GM21447 (cell line): Measurements from ENCODE around the gene SCNN1A.

Experiments used
- ATAC-seq: cut with Tn5 transposase; IDR thresholded peaks from one replicate; pipeline ENCODE4 v1.9.1; 2021; ENCODE audit not compliant: unreplicated experiment

Gene SCNN1A

DNA sequence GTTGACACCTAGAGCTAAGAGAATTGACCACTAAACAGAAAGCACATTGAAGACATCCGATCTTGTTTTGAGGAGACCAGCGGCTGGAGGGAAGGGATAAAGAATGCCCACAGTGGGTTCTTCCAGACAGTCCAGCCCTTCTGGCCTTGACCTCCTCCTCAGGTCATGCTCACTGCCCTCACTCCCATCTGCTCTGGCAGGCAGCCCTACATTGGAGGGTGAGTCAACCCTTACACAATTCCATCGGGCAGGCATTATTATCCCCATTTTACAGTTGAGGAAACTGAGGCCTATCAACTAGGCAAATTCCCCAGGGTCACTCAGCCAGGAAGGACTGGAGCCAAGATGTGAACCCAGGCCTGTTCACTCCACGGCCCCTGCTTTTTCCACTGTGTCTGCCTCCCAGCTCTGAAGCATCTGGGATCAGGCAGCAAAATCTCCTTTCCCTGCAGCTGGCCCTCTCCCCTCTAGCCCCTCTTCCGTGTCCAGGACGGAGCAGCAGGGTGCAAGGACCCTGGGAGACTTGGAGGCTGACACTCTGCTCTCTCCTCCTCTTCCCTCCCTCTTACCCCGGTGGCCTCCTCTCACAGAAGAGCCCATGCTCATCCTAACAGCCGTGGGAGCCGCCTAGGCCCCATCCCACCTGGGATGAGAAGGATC is 5.3 kb downstream of the SCNN1A start:
- no peak for ATAC-seq

DNA sequence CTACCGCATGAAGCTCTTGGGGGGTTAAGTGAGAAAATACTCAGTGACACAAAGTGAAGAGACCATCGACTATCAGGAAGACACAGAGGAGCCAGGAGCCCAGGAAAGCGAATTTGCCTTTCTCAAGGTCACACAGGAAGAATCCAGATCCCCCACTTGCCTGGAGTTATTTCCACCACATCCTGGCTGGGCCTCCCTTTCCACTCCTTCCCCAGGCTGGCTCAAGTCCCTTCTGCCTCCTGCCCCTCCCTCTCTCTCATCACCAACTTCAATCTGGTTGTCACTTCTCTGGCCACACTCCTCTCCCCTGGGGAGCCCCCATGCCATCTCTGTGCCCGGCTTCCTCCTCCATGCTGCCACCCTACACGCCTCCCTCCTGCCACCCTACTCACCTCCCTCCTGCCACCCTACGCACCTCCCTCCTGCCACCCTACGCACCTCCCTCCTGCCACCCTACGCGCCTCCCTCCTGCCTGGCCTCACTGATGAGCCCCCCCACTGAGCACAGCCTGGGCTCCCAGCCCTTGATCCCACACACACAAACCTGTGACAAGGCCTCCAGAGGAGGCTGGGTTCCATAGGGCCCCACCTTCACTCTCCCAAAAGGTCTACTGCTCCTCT is 6.3 kb downstream of the SCNN1A start:
- no peak for ATAC-seq

DNA sequence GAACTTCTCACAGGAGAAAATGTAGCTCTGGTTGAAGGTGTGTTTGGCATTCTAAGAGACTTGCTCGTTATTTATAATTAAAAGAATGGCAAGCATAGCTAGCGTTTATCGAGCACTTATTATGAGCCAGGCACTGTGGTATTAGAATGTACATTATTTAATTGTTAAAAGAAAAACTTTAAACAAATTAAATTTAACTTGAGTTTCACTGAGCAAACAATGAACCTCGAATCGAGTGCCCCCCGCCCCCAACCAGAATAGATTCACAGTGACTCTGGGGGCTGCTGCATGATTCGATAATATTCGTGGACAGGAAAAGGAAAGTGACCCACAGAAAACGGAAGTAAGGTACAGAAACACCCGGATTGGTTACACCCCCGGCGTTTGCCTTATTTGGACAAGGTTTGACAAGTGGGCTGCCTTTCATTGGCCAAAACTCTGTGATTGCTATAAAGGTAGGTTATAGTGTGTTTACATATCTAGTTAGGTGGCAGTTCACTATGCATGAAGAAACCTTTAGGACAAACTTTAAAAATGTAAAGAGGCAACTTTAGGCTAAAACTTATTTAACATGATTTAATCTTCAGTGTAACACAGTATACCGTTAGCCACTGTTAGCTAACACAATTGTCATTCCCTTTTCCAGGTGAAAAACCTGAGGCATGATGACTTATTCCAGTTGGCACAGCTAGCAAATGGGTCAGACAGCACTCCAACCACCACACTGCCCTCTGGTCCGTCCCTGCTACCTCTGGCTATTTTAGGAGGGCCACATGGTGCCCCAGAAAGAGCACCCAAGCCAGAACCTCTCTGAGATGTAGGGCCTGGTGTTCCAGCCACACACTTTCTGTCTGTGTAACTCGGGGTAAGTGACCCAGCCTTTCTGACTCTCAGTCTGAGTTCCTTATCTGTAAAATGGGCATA is 7.1 kb downstream of the SCNN1A start:
- no peak for ATAC-seq

DNA sequence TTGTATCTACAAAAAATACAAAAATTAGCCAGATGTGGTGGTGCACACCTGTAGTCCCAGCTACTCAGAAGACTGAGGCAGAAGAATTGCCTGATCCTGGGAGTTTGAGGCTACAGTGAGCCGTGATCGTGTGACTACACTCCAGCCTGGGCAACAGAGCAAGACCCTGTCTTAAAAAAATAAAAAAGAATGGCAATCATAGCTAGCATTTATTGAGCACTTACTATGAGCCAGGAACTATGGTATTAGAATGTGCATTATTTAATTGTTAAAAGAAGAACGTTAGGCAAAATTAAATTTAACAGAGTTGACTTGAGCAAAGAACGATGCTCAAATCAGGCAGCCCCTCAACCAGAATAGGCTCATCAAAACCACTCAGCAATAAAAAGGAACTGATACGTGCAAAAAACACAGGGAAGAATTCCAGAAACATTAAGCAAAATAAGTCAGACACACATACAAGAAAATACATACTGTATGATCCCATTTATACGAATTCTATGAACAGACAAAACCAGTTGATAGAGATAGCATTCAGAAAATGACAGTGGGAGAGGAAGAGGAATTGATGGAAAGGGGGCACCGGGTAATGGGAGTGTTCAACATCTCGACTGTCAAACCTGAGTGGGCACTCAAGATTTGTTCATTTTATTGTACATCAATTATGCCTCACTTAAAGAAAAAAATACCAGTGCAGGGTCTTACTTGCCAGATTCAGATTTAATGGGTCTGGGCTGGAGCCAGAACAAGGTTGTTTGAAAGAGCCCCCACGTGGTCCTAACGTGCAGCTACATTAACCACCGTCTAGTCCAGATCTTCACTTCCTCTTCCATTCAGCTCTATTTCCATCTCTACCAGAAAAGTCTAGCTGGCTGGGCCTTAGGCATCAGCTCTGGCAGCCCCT is 8.0 kb downstream of the SCNN1A start:
- no peak for ATAC-seq

DNA sequence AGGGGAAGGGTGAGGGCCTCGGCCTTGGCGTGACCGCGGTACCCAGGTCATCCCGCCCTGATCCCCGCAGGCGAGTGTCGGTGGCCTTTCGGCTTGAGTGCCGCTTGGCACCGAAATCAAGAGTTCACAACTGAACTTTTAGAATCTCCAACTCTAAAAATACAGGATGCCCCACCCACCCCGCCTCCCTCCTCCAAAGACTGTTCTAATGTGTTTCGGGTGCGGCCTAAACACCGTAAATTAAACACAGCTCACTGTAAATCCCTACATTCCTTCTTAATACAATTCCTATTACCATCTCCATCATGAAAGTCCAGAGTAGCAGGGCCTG is 11.4 kb downstream of the SCNN1A start:
- no peak for ATAC-seq

DNA sequence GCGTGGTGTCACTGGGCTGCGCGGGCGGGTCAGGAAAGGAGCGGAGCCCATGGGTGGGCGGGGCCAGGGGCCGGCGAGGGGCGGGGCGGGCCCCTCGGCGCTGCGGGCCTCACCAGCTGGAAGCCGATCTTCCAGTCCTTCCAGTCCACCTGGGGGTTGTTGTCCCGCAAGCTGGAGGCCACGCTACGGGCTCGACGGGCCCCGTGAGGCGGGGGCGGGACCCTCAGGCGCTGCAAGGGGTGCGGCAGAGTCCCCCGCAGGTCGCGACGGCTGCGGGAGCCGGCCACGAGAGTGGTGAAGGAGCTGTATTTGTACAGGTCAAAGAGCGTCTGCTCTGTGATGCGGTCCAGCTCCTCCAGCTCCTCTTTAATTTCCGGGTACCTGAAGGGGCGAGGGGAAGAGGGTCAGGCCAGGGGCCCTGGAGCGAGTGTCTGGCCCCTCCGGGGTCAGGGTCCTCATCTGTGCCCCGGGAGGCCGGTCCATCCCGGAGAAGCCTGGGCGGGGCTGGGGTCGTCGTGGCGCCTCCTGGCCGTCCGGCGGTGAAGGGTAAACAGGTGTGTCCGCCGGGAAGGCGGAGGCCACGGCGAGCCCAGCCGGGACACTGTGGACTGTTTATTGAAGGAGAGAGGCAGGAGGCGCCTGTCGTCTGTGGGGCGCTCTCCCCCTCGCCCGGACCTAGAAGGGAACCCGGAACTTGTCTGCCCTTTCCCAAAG is 11.9 kb downstream of the SCNN1A start:
- ATAC-seq = no peak

DNA sequence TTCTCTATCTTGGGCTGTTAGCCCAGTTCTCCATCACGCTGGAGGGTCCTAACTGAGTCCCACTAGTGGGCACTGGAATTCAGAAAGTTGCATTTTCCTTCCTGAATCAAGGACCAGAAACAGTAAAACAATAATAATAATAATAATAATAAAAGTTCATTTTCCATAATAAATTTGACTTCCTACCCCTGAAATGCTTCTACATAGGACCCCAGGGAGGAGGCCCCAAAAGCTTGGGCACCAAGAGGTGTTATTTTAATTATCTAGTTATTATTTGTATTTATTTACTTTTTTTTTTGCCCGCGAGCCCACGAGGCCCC is 12.4 kb downstream of the SCNN1A start:
- no peak for ATAC-seq

DNA sequence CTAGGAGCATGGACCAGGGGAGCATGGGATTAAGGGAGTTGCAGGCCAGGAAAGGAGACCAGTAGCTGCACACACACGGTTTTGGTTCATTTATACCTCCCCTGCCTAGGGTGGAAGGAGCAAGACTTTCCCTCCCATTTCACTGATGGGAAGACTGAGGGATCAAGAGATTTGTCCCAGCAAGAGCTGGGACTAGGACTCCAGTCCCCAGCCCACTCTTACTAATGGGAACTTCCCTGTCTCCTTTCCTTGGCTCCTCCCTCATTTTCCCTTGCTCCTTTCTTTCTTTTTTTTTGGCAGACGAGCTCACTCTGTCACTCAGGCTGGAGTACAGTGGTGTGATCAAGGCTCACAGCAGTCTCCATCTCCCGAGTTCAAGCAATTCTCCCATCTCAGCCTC is 13.0 kb downstream of the SCNN1A start:
- no peak for ATAC-seq

DNA sequence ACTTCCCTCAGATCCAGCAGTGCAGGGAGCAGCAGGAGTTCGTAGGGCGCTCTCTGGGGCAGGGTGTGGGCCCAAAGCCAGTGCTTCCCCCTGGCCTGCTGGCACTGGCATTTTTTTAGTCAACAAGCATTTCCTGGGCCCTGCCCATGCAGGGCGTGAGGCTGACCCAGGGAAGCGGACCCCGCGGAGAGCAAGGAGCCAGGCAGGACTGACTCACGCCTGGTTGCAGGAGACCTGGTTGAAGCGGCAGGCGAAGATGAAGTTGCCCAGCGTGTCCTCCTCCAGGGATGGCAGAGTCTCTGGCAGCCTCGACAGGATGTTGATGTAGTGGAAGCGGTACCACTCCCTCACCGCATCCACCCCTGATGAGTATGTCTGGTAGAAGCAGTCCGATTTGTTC is 13.5 kb downstream of the SCNN1A start:
- no peak for ATAC-seq

DNA sequence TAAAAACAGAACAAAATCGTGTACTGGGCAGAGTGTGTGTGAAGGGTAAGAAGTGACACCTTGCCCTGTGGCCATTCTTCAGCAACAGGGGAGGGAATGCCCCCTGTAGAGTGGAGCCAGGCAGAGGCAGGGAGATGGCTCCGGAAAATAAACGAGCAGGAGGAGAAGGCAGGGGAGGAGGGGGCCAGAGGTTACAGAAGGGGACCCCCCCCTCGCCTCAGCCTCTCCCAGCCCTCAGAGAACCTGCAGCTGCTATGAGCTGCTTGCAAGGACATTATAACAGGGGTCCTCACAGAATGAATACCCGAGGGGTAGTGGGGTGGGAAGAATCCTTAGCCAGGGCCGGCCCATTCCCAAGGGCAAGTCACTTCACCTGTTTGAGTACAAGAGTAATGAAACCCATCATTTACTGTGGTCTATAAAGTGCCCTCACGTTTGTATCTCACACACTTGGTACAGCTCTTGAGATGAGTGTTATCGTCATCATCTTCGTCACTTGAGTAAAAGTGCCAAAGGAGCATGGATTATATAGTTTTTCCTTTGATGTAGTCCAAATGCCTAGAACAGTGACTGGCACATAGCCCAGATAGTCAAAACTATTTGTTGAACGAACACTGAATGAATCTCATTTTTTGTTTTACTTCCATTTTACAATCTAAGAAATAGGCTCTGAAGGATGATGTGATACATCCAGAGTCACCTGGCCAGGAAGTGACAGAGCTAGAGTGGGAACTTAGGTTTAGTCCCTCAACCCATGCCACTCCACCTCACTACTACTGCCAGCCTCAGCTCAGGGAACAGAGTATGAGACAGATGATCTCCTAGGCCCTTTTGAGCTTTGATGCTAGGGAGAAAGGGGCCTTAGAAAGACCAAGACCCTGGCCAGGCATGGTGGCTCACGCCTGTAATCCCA is 14.5 kb downstream of the SCNN1A start:
- no peak for ATAC-seq

DNA sequence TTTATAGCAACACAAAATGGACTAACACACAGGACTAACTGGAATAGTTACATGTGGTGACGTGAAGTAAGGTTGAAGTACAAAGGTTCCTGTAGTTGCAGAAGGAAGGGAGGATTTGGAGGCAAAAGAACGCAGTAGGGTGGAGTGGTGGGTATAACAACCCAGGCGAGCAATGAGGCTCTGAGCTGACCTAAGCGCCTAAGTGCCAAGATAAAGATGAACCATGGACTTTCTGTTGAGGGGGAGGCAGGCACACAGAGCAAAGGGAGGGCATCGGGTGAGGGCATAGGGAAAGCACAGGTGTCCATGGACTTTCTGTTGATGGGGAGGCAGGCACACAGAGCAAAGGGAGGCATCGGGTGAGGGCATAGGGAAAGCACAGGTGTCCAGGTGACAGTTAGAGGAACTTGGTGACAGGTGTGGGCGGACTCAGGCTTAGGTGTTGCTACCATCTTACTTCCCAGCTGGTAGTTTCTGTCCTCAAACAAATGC is 15.2 kb downstream of the SCNN1A start:
- ATAC-seq = no peak

DNA sequence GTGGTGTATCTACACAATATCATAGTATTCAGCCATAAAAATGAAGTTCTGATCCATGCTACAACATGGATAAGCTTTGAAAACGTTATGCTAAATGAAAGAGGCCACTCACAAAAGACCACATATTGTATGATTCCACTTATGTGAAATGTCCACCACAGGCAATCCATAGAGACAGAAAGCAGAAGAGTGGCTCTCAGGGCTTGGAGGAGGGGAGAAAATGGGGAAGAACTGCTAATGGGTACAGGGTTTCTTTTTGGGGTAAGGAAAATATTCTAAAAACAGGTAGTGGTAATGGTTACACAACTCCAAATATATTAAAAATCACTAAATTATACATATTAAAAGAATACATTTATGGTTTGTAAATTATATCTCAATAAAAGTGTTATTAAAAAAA is 16.5 kb downstream of the SCNN1A start:
- no peak for ATAC-seq

DNA sequence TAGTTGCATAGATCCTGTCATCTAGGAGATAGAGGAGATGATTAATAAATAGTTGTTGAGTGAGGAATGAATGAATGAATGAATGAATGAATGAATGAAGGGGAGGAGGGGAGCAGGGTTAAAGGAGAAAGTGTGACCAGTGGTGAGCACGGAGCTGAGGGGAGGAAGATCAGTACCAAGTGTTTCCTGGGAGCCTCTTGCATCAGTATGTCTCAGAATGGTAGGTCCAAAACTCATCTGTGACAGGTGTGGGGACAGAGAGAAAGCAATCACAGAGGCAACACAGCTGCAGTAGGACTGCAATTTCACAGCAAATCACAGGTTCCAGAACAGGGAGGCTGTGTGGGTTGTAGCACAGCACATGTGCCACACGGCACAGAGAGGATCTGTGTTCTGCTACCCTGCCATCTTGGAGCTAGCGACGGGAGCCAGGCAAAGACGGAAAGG is 19.0 kb downstream of the SCNN1A start:
- no peak for ATAC-seq

DNA sequence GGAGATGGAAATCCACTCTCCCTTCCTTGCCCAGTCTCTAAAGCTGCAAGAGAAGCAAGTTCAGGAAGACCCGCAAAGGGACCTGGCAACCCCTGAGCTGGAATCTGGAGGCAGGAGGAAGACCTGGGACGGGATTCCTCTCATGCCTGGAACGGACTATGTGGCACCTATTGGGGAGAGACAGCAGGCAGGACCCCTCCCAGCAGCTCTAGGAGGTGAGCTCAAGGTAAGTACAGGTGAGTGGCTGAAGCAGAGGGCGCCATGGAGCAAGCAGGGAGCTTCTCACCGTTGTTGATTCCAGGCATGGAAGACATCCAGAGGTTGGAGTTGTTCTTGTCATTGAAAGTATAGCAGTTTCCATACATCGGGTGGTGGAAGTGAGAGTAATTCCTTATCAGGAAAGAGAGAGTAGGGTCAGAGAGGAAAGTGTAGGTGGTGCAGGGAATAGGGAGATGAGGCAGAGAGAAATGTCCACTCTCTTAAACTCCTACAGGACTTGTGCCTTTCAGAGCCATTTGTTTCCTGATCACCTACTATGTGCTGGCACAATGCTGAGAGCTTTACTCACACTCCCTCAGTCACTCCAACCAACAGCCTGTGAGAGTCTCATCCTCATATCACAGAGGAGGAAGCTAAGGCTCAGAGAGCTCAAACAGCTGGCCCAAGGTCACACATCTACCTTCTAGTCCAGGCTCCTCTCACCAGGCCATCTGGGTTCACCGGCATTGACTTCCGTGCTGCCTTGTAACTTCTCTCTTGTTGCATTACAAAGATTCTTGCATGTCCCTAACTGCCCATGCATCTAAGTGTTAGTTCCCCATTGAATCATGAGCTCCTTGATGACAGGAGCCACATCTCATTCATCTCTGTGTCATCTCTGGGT is 19.6 kb downstream of the SCNN1A start:
- no peak for ATAC-seq

DNA sequence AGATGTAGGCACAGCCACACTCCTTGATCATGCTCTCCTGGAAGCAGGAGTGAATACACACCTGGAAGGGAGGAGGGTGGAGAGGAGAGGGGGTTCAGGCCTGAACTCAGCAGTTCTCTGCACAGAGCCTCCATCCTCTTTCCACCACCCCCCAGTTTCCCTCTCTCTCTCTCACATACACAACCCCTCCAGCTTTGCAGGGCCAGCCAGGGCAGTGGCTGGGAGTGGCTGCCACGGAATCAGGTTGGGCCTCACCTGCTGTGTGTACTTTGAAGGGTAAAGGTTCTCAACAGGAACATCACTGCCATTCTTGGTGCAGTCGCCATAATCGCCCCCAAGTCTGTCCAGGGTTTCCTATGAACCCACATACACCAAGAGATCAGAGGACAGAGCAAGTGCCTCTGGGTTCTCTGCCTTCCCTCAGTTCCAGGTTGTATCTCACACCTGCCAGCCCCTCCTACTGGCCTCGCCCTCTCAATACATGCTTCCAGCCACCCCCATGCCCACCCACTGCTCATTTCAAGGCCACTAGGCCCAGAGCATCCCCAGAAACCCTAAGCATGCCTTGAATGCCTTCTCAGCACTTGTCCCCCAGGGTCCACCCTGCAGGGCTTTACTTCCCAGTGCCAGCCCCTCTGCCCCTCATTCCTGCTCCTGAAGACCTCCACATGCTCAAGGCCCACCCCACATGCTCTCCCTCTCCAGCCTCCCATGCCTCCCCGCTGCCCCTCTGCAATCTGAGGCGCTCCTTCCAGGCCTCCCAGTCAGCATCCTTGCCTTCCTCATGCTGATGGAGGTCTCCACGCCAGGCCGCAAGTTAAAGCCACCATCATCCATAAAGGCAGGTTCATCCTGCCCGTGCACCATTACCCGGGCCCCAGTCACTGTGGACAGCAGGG is 20.6 kb downstream of the SCNN1A start:
- no peak for ATAC-seq

DNA sequence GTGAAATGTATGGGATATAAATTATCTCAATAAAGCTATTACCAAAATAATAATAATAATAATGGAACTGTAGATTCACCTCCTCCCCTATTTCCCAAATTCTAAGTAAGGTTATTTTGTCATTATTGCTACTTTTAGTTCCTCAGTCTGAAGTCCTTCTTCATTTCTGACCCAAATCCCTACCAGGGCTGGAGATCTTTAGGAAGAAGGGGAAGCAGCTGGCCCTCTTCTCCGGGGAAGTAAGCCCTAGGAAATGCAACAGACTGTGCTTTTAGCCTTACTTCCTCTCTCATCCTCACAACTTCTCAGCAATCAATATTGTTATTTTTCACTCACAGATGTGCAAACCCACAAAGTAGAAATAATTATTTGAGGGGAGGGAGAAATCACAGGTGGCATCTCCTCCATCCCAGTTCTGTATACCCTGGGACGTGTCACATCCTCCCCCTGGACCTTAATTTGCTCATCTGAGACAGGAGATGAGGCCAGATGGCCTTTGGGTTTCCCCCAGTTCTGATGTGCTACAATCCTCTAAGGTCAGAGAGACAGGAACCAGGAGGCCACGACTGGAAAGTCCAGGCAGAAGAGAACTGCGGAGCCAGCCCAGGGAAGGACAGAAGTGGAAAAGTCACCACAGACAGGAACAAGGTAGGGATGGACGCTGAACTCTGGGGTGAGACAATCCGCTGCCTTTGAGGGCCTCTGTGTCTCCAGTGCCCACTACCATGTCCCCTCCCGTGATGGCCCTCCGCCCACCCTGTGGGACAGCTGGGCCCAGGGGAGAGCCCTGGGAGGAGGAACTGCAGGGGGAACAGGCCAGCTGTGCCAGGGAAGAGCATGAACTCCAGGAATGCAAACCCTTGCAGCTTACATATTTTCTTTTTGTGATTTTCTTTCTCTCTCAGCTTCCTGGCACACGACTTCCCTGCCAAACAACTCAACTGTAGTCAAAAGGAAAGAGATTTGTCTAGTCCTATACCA is 22.9 kb downstream of the SCNN1A start:
- ATAC-seq = no peak
